ENCODE data around the gene BMERB1.
A peak's percentile ranks its signal among the peaks of the same experiment; 100 is the strongest.

The BMERB1 gene

GRCh38 chr16:15578824-15579223 is 144.4 kb downstream of the BMERB1 start:
- Mint-ChIP-seq H3K4me3 (no peak overlapping the region), H3K9me3 (peaks cover 13% of the 10 kb centered on the region), H3K27me3 (ENCODE audit: low read depth, poor library complexity) (peaks cover 9% of the 10 kb centered on the region), H3K4me1 (peaks cover 15% of the 10 kb centered on the region), H3K27ac (no peak overlapping the region), H3K36me3 (ENCODE audit: low read depth) (peaks cover 81% of the 10 kb centered on the region)
- no peak for DNase-seq
- TF ChIP-seq CTCF (IDR thresholded peaks at IDR 0.05): no peak

- Mint-ChIP-seq H3K36me3 (ENCODE audit: low read depth) (peaks cover 89% of the 10 kb centered on the region), H3K27me3 (ENCODE audit: low read depth, poor library complexity) (peaks cover 9% of the 10 kb centered on the region), H3K4me1 (peaks cover 15% of the 10 kb centered on the region), H3K4me3 (no peak overlapping the region), H3K9me3 (peaks cover 37% of the 10 kb centered on the region), H3K27ac (peak overlapping the region; percentile 38)
- no peak for TF ChIP-seq CTCF (IDR thresholded peaks at IDR 0.05)
- DNase-seq: no peak
Measured at GRCh38 chr16:15581127-15581815, 146.9 kb downstream of the BMERB1 start.

- no peak overlapping the region for H3K4me3 Mint-ChIP-seq
- TF ChIP-seq CTCF (IDR thresholded peaks at IDR 0.05): no peak
- peaks cover 89% of the 10 kb centered on the region for H3K36me3 Mint-ChIP-seq (ENCODE audit: low read depth)
Measured at GRCh38 chr16:15583526-15583925, 149.1 kb downstream of the BMERB1 start.

GRCh38 chr16:15585956-15586355 is 151.6 kb downstream of the BMERB1 start:
- Mint-ChIP-seq H3K4me1 (peaks cover 15% of the 10 kb centered on the region), H3K4me3 (no peak overlapping the region), H3K36me3 (ENCODE audit: low read depth) (peaks cover 99% of the 10 kb centered on the region), H3K27ac (no peak overlapping the region), H3K27me3 (ENCODE audit: low read depth, poor library complexity) (peaks cover 18% of the 10 kb centered on the region), H3K9me3 (peaks cover 74% of the 10 kb centered on the region)
- no peak for TF ChIP-seq CTCF (IDR thresholded peaks at IDR 0.05)
- DNase-seq: no peak

More at GRCh38 chr16:15583526-15583925, 149.1 kb downstream of the BMERB1 start:
- peaks cover 9% of the 10 kb centered on the region for H3K4me1 Mint-ChIP-seq
- H3K27me3 Mint-ChIP-seq (ENCODE audit: low read depth, poor library complexity): peaks cover 17% of the 10 kb centered on the region
- DNase-seq: no peak
- peaks cover 50% of the 10 kb centered on the region for H3K9me3 Mint-ChIP-seq
- H3K27ac Mint-ChIP-seq: no peak overlapping the region

- Mint-ChIP-seq H3K27me3 (ENCODE audit: low read depth, poor library complexity) (peaks cover 19% of the 10 kb centered on the region), H3K27ac (no peak overlapping the region), H3K4me1 (peaks cover 19% of the 10 kb centered on the region), H3K36me3 (ENCODE audit: low read depth) (peaks cover 99% of the 10 kb centered on the region), H3K9me3 (peaks cover 82% of the 10 kb centered on the region), H3K4me3 (no peak overlapping the region)
- TF ChIP-seq CTCF (IDR thresholded peaks at IDR 0.05): no peak
- no peak for DNase-seq
Measured at GRCh38 chr16:15586716-15587115, 152.3 kb downstream of the BMERB1 start.

Data from nephron progenitor cell (in vitro differentiated cells).